ENCODE results near the gene TMEM181. TPM values are rescaled to one million over a fixed set of nuclear protein-coding genes. Genes with fewer than 3 reads are reported as not detected.
A peak's percentile ranks its signal among the peaks of the same experiment; 100 is the strongest.

Gene TMEM181
- total and polyA plus RNA-seq, 2 of the 13 experiments (the other 11 are each of a cell fraction or from before 2014, with no cell fraction given): 59.1 to 108 TPM

DNA sequence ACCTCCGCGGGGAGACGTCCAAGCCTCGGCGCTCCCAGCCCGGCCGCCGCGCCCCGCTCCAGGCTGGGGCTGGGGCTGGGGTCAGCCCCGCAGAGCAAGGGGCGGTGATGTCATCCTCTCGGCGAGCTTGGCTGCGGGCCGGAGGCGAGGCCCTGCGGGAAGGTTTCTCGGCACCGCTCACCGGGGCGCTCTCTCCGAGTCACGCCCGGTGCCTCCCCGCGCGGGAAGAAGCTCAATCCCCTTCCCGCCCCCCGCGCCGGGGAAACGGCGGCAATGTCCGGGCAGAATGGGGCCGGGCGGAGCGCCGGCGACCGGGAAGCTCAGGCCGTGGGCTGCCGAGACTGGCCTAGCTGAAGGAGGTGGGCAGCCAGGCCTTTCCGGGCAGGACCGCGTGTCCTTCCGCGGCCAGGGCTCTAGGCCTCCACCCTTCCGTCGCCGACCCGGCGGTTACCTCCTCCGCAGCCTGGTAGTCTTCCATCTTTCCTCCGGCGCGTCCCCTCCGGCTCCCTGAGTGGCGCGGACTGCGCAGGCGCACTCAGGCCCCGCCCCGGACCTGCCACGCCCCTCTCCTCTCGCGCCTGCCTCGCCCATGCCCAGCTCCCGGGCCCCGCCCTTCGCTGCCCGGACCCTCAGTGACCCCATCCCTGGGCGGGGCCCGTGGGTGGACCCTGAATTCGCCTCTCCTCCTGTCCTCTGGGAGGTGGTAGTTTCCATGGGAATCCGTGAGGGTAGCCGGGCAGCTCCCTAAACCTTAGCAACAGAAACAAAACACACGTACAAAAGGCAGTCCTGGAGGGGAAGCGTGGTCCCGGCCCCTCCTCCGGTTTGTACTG, 84.6 kb downstream of the TMEM181 start, which contains the start of gene DYNLT1 (continued):
- peak; percentile 94 for TF ChIP-seq ZNF784 (CRISPR knock-in tag; IDR thresholded peaks at IDR 0.05; ENCODE audit: borderline replicate concordance)
- no peak for TF ChIP-seq ZMAT5 (CRISPR knock-in tag; IDR thresholded peaks at IDR 0.05; ENCODE audit: borderline replicate concordance, low read depth)
- TF ChIP-seq JUND (CRISPR knock-in tag; IDR thresholded peaks at IDR 0.05): peak; percentile 23; the same call in 1 of the 2 replicates
- TF ChIP-seq FOXA3 (CRISPR knock-in tag; IDR thresholded peaks at IDR 0.05): peak; percentile 12; the same call in 1 of the 2 replicates
- TF ChIP-seq, protein P1, sequence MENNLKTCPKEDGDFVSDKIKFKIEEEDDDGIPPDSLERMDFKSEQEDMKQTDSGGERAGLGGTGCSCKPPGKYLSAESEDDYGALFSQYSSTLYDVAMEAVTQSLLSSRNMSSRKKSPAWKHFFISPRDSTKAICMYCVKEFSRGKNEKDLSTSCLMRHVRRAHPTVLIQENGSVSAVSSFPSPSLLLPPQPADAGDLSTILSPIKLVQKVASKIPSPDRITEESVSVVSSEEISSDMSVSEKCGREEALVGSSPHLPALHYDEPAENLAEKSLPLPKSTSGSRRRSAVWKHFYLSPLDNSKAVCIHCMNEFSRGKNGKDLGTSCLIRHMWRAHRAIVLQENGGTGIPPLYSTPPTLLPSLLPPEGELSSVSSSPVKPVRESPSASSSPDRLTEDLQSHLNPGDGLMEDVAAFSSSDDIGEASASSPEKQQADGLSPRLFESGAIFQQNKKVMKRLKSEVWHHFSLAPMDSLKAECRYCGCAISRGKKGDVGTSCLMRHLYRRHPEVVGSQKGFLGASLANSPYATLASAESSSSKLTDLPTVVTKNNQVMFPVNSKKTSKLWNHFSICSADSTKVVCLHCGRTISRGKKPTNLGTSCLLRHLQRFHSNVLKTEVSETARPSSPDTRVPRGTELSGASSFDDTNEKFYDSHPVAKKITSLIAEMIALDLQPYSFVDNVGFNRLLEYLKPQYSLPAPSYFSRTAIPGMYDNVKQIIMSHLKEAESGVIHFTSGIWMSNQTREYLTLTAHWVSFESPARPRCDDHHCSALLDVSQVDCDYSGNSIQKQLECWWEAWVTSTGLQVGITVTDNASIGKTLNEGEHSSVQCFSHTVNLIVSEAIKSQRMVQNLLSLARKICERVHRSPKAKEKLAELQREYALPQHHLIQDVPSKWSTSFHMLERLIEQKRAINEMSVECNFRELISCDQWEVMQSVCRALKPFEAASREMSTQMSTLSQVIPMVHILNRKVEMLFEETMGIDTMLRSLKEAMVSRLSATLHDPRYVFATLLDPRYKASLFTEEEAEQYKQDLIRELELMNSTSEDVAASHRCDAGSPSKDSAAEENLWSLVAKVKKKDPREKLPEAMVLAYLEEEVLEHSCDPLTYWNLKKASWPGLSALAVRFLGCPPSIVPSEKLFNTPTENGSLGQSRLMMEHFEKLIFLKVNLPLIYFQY (CRISPR knock-in tag; IDR thresholded peaks at IDR 0.05; ENCODE audit: borderline replicate concordance): peak; percentile 42
- no peak for TF ChIP-seq XBP1 (CRISPR knock-in tag; IDR thresholded peaks at IDR 0.05)
- peak; percentile 99 for TF ChIP-seq KLF9 (CRISPR knock-in tag; IDR thresholded peaks at IDR 0.05; ENCODE audit: low read depth)
- TF ChIP-seq U2AF1 (optimal IDR thresholded peaks at IDR 0.05; ENCODE audit: low read depth, low read length): no peak
- TF ChIP-seq KMT2A (CRISPR knock-in tag; IDR thresholded peaks at IDR 0.05): peak; percentile 88
- peak; percentile 78 for TF ChIP-seq ERF (CRISPR knock-in tag; IDR thresholded peaks at IDR 0.05)
- TF ChIP-seq, protein P2, sequence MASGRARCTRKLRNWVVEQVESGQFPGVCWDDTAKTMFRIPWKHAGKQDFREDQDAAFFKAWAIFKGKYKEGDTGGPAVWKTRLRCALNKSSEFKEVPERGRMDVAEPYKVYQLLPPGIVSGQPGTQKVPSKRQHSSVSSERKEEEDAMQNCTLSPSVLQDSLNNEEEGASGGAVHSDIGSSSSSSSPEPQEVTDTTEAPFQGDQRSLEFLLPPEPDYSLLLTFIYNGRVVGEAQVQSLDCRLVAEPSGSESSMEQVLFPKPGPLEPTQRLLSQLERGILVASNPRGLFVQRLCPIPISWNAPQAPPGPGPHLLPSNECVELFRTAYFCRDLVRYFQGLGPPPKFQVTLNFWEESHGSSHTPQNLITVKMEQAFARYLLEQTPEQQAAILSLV (CRISPR knock-in tag; IDR thresholded peaks at IDR 0.05; ENCODE audit: borderline replicate concordance): peak; percentile 52; the same call in 1 of the 2 replicates
- peak; percentile 87; the same call in 1 of the 2 replicates for TF ChIP-seq CCDC6 (CRISPR knock-in tag; IDR thresholded peaks at IDR 0.05)
- peak; percentile 61 for TF ChIP-seq GATAD1 (CRISPR knock-in tag; IDR thresholded peaks at IDR 0.05)
- TF ChIP-seq, protein P3, sequence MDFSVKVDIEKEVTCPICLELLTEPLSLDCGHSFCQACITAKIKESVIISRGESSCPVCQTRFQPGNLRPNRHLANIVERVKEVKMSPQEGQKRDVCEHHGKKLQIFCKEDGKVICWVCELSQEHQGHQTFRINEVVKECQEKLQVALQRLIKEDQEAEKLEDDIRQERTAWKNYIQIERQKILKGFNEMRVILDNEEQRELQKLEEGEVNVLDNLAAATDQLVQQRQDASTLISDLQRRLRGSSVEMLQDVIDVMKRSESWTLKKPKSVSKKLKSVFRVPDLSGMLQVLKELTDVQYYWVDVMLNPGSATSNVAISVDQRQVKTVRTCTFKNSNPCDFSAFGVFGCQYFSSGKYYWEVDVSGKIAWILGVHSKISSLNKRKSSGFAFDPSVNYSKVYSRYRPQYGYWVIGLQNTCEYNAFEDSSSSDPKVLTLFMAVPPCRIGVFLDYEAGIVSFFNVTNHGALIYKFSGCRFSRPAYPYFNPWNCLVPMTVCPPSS (IDR thresholded peaks at IDR 0.05): no peak
- TF ChIP-seq NR2F6 (IDR thresholded peaks at IDR 0.05): 0 out of 2 replicates have a peak, but pooled peaks have one; percentile 11
- peak; percentile 21; the same call in 1 of the 2 replicates for TF ChIP-seq NR2F6 (CRISPR knock-in tag; IDR thresholded peaks at IDR 0.05)
- TF ChIP-seq ATF7-NPFF (CRISPR knock-in tag; IDR thresholded peaks at IDR 0.05; ENCODE audit: low read depth): 0 out of 2 replicates have a peak, but pooled peaks have one; percentile 79
- TF ChIP-seq KMT2B (CRISPR knock-in tag; IDR thresholded peaks at IDR 0.05): peak; percentile 82
- TF ChIP-seq, protein P4, sequence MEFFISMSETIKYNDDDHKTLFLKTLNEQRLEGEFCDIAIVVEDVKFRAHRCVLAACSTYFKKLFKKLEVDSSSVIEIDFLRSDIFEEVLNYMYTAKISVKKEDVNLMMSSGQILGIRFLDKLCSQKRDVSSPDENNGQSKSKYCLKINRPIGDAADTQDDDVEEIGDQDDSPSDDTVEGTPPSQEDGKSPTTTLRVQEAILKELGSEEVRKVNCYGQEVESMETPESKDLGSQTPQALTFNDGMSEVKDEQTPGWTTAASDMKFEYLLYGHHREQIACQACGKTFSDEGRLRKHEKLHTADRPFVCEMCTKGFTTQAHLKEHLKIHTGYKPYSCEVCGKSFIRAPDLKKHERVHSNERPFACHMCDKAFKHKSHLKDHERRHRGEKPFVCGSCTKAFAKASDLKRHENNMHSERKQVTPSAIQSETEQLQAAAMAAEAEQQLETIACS (CRISPR knock-in tag; IDR thresholded peaks at IDR 0.05): 0 out of 2 replicates have a peak, but pooled peaks have one; percentile 14
- TF ChIP-seq ZNF33B (CRISPR knock-in tag; IDR thresholded peaks at IDR 0.05): peak; percentile 77

All from HepG2 (cell line).